HepG2 (cell line): Measurements from ENCODE around the gene CTNNBIP1. TPM values are rescaled to one million over a fixed set of nuclear protein-coding genes. Genes with fewer than 3 reads are reported as not detected.
A peak's percentile ranks its signal among the peaks of the same experiment; 100 is the strongest.

ENCODE experiments used
- ASH2L ChIP-seq: fragments of 300-600, 200-600 bp; sonication (generic); IDR thresholded peaks from 2 replicates; pipeline ENCODE4 v1.7.0; 2017; ENCODE audit warnings: low read depth, mild to moderate bottlenecking, moderate library complexity, mixed read lengths, low read length; ENCODE audit not compliant: insufficient read length
- ATF7-NPFF ChIP-seq: sonication (generic); formaldehyde crosslinking; IDR thresholded peaks from 2 replicates; pipeline ENCODE4 v1.8.1; 2023; ENCODE audit warnings: mild to moderate bottlenecking, low read depth, missing genetic modification reagents, moderate library complexity
- EED ChIP-seq: sonication (generic); formaldehyde crosslinking; IDR thresholded peaks from 2 replicates; pipeline ENCODE4 v1.5.0; 2020; ENCODE audit warnings: mild to moderate bottlenecking, missing genetic modification reagents
- ELF1 ChIP-seq: sonication (generic); formaldehyde crosslinking; IDR thresholded peaks from 2 replicates; pipeline ENCODE4 v1.4.0; 2020; ENCODE audit warnings: missing genetic modification reagents
- HDAC1 ChIP-seq: sonication (generic); formaldehyde crosslinking; IDR thresholded peaks from 2 replicates; pipeline ENCODE4 v1.5.1; 2020; ENCODE audit warnings: mild to moderate bottlenecking, missing genetic modification reagents
- HNF4G ChIP-seq, 2 experiments: sonication (generic) in 1 of 2; formaldehyde crosslinking in 1 of 2; IDR thresholded peaks; 2 replicates each; pipeline versions ENCODE4 v1.4.0 to v1.6.1; 2011 to 2020; ENCODE audit warnings: borderline replicate concordance in 2 of 2, low read depth in 2 of 2, mild to moderate bottlenecking in 2 of 2, low read length in 1 of 2, missing genetic modification reagents in 1 of 2, moderate library complexity in 1 of 2
- KMT2A ChIP-seq: sonication (generic); formaldehyde crosslinking; IDR thresholded peaks from 2 replicates; pipeline ENCODE4 v1.4.0; 2020; ENCODE audit warnings: missing genetic modification reagents
- NCOA2 ChIP-seq: sonication (generic); formaldehyde crosslinking; IDR thresholded peaks from 2 replicates; pipeline ENCODE4 v1.8.0; 2022; ENCODE audit warnings: inconsistent platforms
- PAF1 ChIP-seq: IDR thresholded peaks from 2 replicates; pipeline ENCODE4 v1.6.1; 2016; ENCODE audit warnings: missing genetic modification reagents, missing compliant biosample characterization
- PHF5A ChIP-seq: IDR thresholded peaks from one replicate; pipeline ENCODE4 v1.6.1; 2018; ENCODE audit warnings: low read depth, missing genetic modification reagents; ENCODE audit not compliant: unreplicated experiment
- RAD21 ChIP-seq: fragments of 450-650 bp; formaldehyde crosslinking; IDR thresholded peaks from 2 replicates; pipeline ENCODE4 v1.5.0; 2020; ENCODE audit warnings: mild to moderate bottlenecking
- SIX1 ChIP-seq: sonication (generic); formaldehyde crosslinking; IDR thresholded peaks from 2 replicates; pipeline ENCODE4 v1.4.0; 2020; ENCODE audit warnings: missing genetic modification reagents, borderline replicate concordance
- SP4 ChIP-seq: sonication (generic); formaldehyde crosslinking; IDR thresholded peaks from 2 replicates; pipeline ENCODE4 v1.8.1; 2023; ENCODE audit warnings: mild to moderate bottlenecking, missing genetic modification reagents
- STAT5B ChIP-seq: sonication (generic); formaldehyde crosslinking; IDR thresholded peaks from 2 replicates; pipeline ENCODE4 v1.4.0; 2020; ENCODE audit warnings: missing genetic modification reagents
- TGIF2 ChIP-seq: IDR thresholded peaks from 2 replicates; pipeline ENCODE4 v1.6.1; 2016; ENCODE audit warnings: control low read depth, missing compliant biosample characterization
- ZNF468 ChIP-seq: sonication (generic); formaldehyde crosslinking; IDR thresholded peaks from 2 replicates; pipeline ENCODE4 v1.8.0; 2022; ENCODE audit warnings: mild to moderate bottlenecking, moderate library complexity, missing genetic modification reagents
- ZNF563 ChIP-seq: sonication (generic); formaldehyde crosslinking; IDR thresholded peaks from 2 replicates; pipeline ENCODE4 v1.8.0; 2022; ENCODE audit warnings: mild to moderate bottlenecking, moderate library complexity, missing genetic modification reagents
- ZNF737 ChIP-seq: sonication (generic); formaldehyde crosslinking; IDR thresholded peaks from 2 replicates; pipeline ENCODE4 v1.5.0; 2020; ENCODE audit warnings: missing genetic modification reagents, mild to moderate bottlenecking, borderline replicate concordance
- polyA plus RNA-seq, 8 experiments: library from polyadenylated mRNA; depleted of rRNA in 3 of 8; stranded (reverse) in 7 of 8; unstranded in 1 of 8; fragments of >200 nt; fragmentation: Illumina TruSeq in 4 of 8; extraction: Trizol in 4 of 8; gene quantifications; 2 replicates each; pipeline versions ENCODE4 v1.2.1 to v1.2.3, GENCODE V29; 2011 to 2016; ENCODE audit warnings: low read depth in 4 of 8, missing spikeins in 1 of 8, mixed read lengths in 1 of 8; ENCODE audit not compliant: insufficient read depth in 1 of 8
- total RNA-seq, 5 experiments: library from RNA; depleted of rRNA; stranded (reverse); fragments of >200 nt; fragmentation: Illumina TruSeq; extraction: Trizol; gene quantifications; 2 replicates each; pipeline ENCODE4 v1.2.3, GENCODE V29; 2016; ENCODE audit warnings: low read depth in 1 of 5
- TF ChIP-seq, protein P1 (sequence below): fragments of 450-650 bp; IDR thresholded peaks from 2 replicates; pipeline ENCODE4 v1.6.1; 2017
- TF ChIP-seq, protein P2 (sequence below): sonication (generic); formaldehyde crosslinking; IDR thresholded peaks from 2 replicates; pipeline ENCODE4 v1.5.1; 2020; ENCODE audit warnings: missing genetic modification reagents, mild to moderate bottlenecking, borderline replicate concordance
- TF ChIP-seq, protein P3 (sequence below): sonication (generic); formaldehyde crosslinking; IDR thresholded peaks from 2 replicates; pipeline ENCODE4 v1.5.0; 2020; ENCODE audit warnings: missing genetic modification reagents
- TF ChIP-seq, protein P4 (sequence below): sonication (generic); formaldehyde crosslinking; conservative IDR thresholded peaks from 2 replicates; pipeline ENCODE4 v1.8.0; 2022; ENCODE audit warnings: mild to moderate bottlenecking, moderate library complexity, missing genetic modification reagents
- TF ChIP-seq, protein P5 (sequence below): sonication (generic); formaldehyde crosslinking; IDR thresholded peaks from 2 replicates; pipeline ENCODE4 v1.8.1; 2023; ENCODE audit warnings: mild to moderate bottlenecking, inconsistent platforms, moderate library complexity, missing genetic modification reagents, borderline replicate concordance

Gene CTNNBIP1
- total and polyA plus RNA-seq, 2 of the 13 experiments (the other 11 are each of a cell fraction or from before 2014, with no cell fraction given), result 71.7 to 83.0 TPM

DNA sequence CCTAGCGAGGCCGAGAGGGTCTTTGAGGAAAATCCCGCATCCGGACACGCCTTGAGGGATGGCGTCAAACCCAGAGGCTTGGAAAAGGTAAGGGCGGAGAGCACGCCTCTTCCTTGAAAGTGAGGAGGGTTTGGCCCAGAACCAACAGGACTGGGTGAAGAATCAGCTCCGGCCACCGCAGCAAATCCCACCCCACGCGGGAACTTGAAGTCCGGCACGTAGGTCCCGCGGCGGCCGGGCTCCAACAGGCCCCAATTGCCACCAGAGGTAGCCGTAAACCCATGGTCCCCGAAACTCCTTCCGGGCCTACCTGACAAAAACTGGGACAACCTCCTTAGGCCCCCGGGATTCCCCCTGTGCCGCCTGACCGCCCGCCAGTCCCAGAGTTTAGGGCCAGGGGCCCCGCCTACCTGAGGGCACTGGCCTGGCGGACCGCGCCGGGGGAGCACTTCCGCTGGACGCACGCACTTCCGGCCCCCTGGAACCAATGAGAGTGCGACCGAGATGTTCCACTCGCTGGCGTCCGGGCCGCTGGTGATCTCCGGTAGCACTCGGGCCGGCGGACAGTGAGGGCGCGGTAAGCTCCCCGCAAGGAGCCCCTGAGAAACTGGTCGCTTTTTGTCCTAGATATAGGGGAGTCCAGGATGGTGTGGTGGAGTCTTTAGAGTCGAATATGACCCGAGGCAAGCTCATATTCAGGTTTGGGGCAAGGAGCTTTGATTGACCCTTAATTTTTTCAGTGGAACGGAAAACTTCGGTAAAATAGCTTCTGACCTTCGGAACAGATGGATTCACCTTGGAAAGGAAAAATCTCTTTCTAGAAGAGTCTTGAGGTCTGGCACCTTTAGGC is 33.1 kb upstream of the CTNNBIP1 start, which contains the start of the genes LZIC and NMNAT1 (continued):
- TF ChIP-seq ATF7-NPFF (CRISPR knock-in tag), result 0 out of 2 replicates have a peak, but pooled peaks have one; percentile 76
- TF ChIP-seq ZNF563, result peak; percentile 68; the same call in 1 of the 2 replicates
- no peak for TF ChIP-seq ZNF468
- TF ChIP-seq ASH2L, result peak; percentile 96
- peak; percentile 51; the same call in 1 of the 2 replicates for TF ChIP-seq HNF4G (IDR thresholded peaks at IDR 0.05; ENCODE audit: borderline replicate concordance, low read depth, low read length)
- TF ChIP-seq HNF4G (CRISPR knock-in tag; IDR thresholded peaks at IDR 0.05; ENCODE audit: borderline replicate concordance, low read depth), result peak; percentile 32; the same call in 1 of the 2 replicates
- peak; percentile 94 for TF ChIP-seq SP4 (CRISPR knock-in tag)
- TF ChIP-seq PHF5A (CRISPR knock-in tag), result no peak
- TF ChIP-seq, protein P1, sequence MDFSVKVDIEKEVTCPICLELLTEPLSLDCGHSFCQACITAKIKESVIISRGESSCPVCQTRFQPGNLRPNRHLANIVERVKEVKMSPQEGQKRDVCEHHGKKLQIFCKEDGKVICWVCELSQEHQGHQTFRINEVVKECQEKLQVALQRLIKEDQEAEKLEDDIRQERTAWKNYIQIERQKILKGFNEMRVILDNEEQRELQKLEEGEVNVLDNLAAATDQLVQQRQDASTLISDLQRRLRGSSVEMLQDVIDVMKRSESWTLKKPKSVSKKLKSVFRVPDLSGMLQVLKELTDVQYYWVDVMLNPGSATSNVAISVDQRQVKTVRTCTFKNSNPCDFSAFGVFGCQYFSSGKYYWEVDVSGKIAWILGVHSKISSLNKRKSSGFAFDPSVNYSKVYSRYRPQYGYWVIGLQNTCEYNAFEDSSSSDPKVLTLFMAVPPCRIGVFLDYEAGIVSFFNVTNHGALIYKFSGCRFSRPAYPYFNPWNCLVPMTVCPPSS, result no peak
- TF ChIP-seq, protein P2, sequence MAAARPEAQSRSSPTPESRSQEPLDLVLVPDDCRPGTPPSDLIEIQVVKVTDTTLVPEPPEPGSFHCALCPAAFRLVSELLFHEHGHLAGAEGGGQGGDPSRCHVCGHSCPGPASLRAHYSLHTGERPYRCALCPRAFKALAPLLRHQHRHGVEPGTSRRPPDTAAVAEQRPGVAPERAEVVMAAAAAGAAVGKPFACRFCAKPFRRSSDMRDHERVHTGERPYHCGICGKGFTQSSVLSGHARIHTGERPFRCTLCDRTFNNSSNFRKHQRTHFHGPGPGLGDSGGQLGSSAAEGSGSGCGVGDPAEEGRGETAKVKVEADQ, result no peak; the same call in 1 of the 2 replicates
- peak; percentile 83 for TF ChIP-seq ELF1 (CRISPR knock-in tag)
- TF ChIP-seq KMT2A (CRISPR knock-in tag), result peak; percentile 97
- TF ChIP-seq, protein P3, sequence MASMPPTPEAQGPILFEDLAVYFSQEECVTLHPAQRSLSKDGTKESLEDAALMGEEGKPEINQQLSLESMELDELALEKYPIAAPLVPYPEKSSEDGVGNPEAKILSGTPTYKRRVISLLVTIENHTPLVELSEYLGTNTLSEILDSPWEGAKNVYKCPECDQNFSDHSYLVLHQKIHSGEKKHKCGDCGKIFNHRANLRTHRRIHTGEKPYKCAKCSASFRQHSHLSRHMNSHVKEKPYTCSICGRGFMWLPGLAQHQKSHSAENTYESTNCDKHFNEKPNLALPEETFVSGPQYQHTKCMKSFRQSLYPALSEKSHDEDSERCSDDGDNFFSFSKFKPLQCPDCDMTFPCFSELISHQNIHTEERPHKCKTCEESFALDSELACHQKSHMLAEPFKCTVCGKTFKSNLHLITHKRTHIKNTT (CRISPR knock-in tag), result no peak
- TF ChIP-seq RAD21 (CRISPR knock-in tag), result peak; percentile 68
- TF ChIP-seq ZNF737 (CRISPR knock-in tag), result peak; percentile 58
- peak; percentile 80 for TF ChIP-seq TGIF2 (CRISPR knock-in tag)
- TF ChIP-seq, protein P4, sequence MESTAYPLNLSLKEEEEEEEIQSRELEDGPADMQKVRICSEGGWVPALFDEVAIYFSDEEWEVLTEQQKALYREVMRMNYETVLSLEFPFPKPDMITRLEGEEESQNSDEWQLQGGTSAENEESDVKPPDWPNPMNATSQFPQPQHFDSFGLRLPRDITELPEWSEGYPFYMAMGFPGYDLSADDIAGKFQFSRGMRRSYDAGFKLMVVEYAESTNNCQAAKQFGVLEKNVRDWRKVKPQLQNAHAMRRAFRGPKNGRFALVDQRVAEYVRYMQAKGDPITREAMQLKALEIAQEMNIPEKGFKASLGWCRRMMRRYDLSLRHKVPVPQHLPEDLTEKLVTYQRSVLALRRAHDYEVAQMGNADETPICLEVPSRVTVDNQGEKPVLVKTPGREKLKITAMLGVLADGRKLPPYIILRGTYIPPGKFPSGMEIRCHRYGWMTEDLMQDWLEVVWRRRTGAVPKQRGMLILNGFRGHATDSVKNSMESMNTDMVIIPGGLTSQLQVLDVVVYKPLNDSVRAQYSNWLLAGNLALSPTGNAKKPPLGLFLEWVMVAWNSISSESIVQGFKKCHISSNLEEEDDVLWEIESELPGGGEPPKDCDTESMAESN (CRISPR knock-in tag), result peak; percentile 97
- TF ChIP-seq EED, result peak; percentile 79
- TF ChIP-seq, protein P5, sequence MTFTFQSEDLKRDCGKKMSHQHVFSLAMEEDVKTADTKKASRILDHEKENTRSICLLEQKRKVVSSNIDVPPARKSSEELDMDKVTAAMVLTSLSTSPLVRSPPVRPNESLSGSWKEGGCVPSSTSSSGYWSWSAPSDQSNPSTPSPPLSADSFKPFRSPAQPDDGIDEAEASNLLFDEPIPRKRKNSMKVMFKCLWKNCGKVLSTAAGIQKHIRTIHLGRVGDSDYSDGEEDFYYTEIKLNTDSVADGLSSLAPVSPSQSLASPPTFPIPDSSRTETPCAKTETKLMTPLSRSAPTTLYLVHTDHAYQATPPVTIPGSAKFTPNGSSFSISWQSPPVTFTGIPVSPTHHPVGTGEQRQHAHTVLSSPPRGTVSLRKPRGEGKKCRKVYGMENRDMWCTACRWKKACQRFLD, result peak; percentile 86; the same call in 1 of the 2 replicates
- no peak for TF ChIP-seq STAT5B (CRISPR knock-in tag)
- TF ChIP-seq SIX1 (CRISPR knock-in tag), result no peak; the same call in 1 of the 2 replicates
- TF ChIP-seq HDAC1 (CRISPR knock-in tag), result peak; percentile 98
- peak; percentile 64; the same call in 1 of the 2 replicates for TF ChIP-seq NCOA2 (CRISPR knock-in tag)
- TF ChIP-seq PAF1 (CRISPR knock-in tag), result no peak
